Measurements from ENCODE around the gene SEPTIN7. TPM values are rescaled to one million over a fixed set of nuclear protein-coding genes. Genes with fewer than 3 reads are reported as not detected.
A peak's percentile ranks its signal among the peaks of the same experiment; 100 is the strongest.

The SEPTIN7 gene
- total and polyA plus RNA-seq, 2 of the 13 experiments (the other 11 are each of a cell fraction or from before 2014, with no cell fraction given): 103 to 129 TPM

DNA sequence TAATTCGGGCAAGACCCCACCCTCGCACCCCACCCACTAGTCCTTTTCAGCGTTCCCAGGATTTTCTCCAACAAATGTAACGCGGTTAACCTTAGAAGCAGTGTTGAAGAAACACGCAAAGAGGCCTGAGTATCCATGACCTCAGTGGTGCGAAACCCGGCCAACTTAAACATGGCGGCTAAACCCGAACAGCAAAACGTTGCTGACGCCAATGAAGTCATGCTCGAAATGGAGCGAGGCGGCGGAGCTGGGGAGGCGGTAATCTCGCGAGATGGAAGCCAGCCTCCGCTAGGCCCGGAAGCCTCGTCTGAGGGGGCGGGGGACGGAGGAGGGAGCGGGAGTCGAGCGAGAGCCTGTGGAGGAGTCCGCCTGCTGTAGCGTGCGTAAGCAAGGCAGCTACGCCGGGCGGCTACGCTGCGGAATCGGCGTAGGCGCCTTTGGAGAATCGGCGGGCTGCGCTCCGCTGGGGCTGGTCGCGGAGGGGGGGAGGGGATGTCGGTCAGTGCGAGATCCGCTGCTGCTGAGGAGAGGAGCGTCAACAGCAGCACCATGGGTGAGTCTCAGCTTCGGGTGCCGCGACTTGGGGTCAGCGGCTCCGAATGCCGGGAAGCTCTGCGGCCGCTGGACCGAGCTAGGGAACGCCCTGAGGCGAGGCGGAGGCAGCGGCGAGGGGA is at the start of gene SEPTIN7 (continued):
- TF ChIP-seq, protein P1, sequence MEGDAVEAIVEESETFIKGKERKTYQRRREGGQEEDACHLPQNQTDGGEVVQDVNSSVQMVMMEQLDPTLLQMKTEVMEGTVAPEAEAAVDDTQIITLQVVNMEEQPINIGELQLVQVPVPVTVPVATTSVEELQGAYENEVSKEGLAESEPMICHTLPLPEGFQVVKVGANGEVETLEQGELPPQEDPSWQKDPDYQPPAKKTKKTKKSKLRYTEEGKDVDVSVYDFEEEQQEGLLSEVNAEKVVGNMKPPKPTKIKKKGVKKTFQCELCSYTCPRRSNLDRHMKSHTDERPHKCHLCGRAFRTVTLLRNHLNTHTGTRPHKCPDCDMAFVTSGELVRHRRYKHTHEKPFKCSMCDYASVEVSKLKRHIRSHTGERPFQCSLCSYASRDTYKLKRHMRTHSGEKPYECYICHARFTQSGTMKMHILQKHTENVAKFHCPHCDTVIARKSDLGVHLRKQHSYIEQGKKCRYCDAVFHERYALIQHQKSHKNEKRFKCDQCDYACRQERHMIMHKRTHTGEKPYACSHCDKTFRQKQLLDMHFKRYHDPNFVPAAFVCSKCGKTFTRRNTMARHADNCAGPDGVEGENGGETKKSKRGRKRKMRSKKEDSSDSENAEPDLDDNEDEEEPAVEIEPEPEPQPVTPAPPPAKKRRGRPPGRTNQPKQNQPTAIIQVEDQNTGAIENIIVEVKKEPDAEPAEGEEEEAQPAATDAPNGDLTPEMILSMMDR (CRISPR knock-in tag; IDR thresholded peaks at IDR 0.05): no peak
- TF ChIP-seq CAMTA2 (CRISPR knock-in tag; IDR thresholded peaks at IDR 0.05; ENCODE audit: borderline replicate concordance) (no peak), ZNF251 (CRISPR knock-in tag; IDR thresholded peaks at IDR 0.05) (no peak), ZFP62 (CRISPR knock-in tag; IDR thresholded peaks at IDR 0.05) (no peak), KLF6 (CRISPR knock-in tag; IDR thresholded peaks at IDR 0.05) (peak; percentile 5), ZNF619 (CRISPR knock-in tag; IDR thresholded peaks at IDR 0.05) (no peak), PCBP2 (optimal IDR thresholded peaks at IDR 0.05; ENCODE audit: low read depth, low read length, poor library complexity, severe bottlenecking) (no peak)
- TF ChIP-seq, protein P2, sequence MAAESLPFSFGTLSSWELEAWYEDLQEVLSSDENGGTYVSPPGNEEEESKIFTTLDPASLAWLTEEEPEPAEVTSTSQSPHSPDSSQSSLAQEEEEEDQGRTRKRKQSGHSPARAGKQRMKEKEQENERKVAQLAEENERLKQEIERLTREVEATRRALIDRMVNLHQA (CRISPR knock-in tag; IDR thresholded peaks at IDR 0.05): no peak
- TF ChIP-seq, protein P3, sequence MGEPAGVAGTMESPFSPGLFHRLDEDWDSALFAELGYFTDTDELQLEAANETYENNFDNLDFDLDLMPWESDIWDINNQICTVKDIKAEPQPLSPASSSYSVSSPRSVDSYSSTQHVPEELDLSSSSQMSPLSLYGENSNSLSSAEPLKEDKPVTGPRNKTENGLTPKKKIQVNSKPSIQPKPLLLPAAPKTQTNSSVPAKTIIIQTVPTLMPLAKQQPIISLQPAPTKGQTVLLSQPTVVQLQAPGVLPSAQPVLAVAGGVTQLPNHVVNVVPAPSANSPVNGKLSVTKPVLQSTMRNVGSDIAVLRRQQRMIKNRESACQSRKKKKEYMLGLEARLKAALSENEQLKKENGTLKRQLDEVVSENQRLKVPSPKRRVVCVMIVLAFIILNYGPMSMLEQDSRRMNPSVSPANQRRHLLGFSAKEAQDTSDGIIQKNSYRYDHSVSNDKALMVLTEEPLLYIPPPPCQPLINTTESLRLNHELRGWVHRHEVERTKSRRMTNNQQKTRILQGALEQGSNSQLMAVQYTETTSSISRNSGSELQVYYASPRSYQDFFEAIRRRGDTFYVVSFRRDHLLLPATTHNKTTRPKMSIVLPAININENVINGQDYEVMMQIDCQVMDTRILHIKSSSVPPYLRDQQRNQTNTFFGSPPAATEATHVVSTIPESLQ (CRISPR knock-in tag; conservative IDR thresholded peaks at IDR 0.05): no peak

Measured in HepG2 (cell line).